GM12891 (cell line): ENCODE measurements around the gene NPR2.

ENCODE experiments used
- DNase-seq: peaks from one replicate; pipeline ENCODE4 v3.0.0; 2011; ENCODE audit warnings: low spot score; ENCODE audit not compliant: insufficient read length
- FAIRE-seq: peaks from 2 replicates; lab custom pipeline; 2011; peaks lifted over from hg19 to GRCh38; lab: Jason Lieb, UNC
- PAX5 ChIP-seq: IDR thresholded peaks from 2 replicates; pipeline ENCODE4 v1.6.1; 2011; ENCODE audit warnings: low read length, moderate library complexity, mild to moderate bottlenecking; ENCODE audit not compliant: insufficient read depth, severe bottlenecking
- POLR2A ChIP-seq: IDR thresholded peaks from 2 replicates; pipeline ENCODE4 v1.6.1; 2011; ENCODE audit warnings: low read depth, low read length, control low read depth
- POLR2AphosphoS5 ChIP-seq: IDR thresholded peaks from 2 replicates; pipeline ENCODE4 v1.6.1; 2011; ENCODE audit warnings: low read depth, low read length, control low read depth
- POU2F2 ChIP-seq: IDR thresholded peaks from 2 replicates; pipeline ENCODE4 v1.6.1; 2011; ENCODE audit warnings: low read depth, mild to moderate bottlenecking, control low read depth, low read length, moderate library complexity
- SPI1 ChIP-seq: IDR thresholded peaks from 2 replicates; pipeline ENCODE4 v1.6.1; 2011; ENCODE audit warnings: low read depth, low read length, control low read depth
- TAF1 ChIP-seq: IDR thresholded peaks from 2 replicates; pipeline ENCODE4 v1.6.1; 2011; ENCODE audit warnings: low read depth, low read length, control low read depth

The NPR2 gene

DNA sequence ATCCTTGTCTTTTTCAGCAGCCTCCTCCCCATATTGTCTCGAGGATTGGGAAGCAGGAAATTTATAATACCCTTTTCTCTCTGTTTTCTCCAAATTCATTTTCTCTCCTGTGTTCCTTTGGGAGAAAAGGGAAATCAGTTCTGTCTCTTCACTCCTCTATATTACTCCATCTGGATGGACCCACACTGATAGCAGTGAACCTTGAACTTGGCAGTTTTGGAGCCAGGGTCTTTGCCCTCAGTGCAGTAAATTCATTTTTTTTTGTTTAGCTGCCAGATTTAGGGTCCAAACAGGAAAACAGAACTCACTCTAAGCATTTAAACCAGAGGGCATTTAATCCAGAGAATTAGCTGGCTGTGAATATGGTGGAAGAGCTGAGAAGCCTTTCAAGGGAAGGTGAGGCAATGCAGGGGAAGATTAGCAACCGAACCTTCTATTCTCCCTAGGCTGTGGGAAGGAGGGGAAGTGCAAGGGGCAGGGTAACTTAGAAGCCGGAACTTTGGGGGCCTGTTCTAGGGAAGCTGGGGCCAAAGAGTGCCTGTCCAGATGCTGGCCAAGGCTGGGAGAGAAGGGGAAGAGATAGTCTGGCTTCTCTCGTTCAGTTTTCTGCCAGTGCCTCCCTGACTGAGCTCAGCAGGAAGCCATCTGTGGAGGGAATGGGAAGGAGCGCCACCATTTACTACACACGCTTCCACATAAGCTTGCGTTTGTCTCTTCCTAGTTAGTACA is 16.3 kb upstream of the NPR2 start:
- DNase-seq (no peak), FAIRE-seq (no peak)
- no peak for TF ChIP-seq POLR2AphosphoS5
- TF ChIP-seq TAF1: no peak
- TF ChIP-seq POU2F2: no peak
- TF ChIP-seq SPI1: no peak
- TF ChIP-seq POLR2A: no peak
- no peak for TF ChIP-seq PAX5

DNA sequence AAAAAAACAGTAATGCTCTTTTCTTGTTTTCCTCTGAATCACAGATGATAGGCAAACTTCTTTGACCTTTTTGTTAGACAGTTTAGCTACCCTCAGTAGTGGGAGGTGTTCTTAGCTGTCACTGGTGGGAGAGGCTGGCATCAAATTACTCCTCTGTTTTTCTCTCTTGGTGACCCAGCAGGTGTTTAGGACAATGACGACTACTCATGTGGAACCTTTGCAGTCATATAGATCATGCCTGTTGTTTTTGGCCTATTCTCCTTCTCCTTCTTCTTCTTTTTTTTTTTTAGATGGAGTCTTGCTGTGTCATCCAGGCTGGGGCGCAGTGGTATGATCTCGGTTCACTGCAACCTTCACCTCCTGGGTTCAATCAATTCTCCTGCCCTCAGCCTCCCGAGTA is 15.4 kb upstream of the NPR2 start:
- FAIRE-seq: no peak
- TF ChIP-seq POLR2A: no peak
- TF ChIP-seq PAX5: peak; percentile 62
- no peak for TF ChIP-seq TAF1
- TF ChIP-seq POLR2AphosphoS5: no peak
- no peak for TF ChIP-seq POU2F2
- DNase-seq: no peak

DNA sequence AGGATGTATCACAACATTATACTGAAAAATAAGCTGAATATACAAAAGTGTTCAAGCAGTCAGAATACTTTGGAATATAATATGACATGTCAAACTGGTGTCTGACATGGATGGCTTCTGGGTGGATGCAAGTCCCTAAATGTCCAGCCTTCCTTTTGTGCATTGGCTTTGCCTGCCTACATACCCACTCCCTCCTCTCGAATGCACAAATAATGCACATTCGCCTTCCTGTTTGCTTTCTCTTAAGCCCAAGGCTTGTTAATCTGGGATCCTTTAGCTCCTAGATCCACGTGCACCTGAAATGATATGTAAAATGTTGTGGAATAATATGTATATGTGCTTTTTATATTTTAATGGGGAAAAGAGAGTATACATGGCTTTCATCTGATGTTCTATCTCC is 12.9 kb upstream of the NPR2 start:
- TF ChIP-seq PAX5 (no peak), SPI1 (no peak), POLR2AphosphoS5 (no peak), TAF1 (no peak), POLR2A (no peak), POU2F2 (no peak)
- DNase-seq (no peak), FAIRE-seq (no peak)

DNA sequence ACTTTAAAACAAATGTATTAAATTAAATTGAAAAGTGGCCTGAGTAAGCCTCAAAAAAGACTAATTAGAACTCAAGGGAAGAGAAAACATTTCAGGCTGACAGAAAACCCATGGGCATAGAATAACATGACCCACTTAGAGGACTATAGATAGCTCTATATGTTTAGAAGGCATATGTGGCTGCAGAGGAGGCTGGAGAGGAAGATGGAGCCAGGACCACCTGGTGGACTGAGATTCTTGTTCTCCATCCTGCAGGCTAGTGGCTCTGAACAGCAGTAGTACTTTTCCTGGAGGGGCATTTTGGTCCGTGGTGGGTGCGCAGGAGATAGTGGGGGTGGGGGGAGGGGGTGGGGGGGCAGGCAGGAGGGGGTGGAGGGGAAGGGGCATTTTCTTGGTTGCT is 10.3 kb upstream of the NPR2 start:
- DNase-seq: no peak
- TF ChIP-seq POLR2A (no peak), PAX5 (no peak), TAF1 (no peak), POU2F2 (no peak), SPI1 (no peak)
- no peak for FAIRE-seq

DNA sequence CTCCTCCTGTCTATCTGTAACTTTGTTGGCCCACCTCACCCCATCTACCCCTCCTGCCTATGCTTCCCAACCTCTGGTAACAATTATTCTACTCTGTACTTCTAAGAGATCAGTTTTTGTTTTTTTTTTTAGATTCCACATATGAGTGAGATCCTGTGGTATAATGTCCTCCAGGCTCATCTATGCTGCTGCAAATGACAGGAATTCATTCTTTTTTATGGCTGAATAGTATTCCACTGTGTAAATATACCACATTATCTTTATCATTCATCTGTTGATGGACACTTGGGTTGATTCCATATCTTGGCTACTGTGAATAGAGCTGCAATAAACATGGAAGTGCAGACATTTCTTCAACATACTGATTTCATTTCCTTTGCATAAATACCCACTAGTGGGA is 8.0 kb upstream of the NPR2 start:
- DNase-seq (no peak), FAIRE-seq (no peak)
- TF ChIP-seq SPI1: no peak
- no peak for TF ChIP-seq POU2F2
- no peak for TF ChIP-seq PAX5
- TF ChIP-seq POLR2A: no peak

DNA sequence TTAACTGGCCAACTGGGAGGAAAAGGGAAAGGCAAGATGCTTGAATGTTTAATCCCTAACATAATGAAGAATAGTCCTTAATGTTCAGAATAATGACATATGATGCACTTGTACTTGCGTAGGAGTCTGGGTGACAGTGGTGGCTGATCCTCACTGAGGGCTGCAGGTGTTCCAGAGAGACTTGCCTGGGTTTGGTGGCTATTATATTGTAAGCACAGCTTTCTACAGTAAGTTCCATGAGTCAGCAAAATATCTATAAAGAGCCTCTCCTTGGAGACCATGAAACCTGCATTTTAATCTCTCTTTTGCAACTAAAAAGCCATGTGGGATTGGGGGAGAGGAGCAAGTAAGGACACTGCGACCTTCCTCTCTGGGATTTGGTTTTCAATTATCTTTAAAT is 1.9 kb upstream of the NPR2 start:
- FAIRE-seq (no peak), DNase-seq (no peak)
- TF ChIP-seq POLR2A (no peak), TAF1 (no peak), PAX5 (no peak), POU2F2 (no peak), SPI1 (no peak), POLR2AphosphoS5 (no peak)

DNA sequence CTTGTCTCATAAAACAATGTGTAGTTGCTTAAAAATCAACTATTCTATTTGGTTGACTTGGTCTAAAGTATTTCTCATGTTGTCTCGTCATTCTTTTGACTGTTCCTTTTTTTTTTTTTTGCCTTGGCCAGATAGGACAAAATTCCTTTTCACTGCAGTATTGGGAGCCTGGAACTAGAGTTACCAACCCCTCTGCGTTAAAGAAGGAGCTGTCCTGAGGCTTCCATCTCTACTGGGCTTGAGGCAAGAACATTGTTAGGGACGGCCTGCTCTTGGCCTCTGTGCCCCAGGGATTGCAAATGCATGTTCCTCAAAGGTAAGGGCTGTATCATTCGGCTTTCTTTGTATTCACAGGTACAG is 1.4 kb upstream of the NPR2 start:
- DNase-seq: no peak
- no peak for TF ChIP-seq POU2F2
- TF ChIP-seq PAX5: no peak
- TF ChIP-seq POLR2A: no peak
- no peak for TF ChIP-seq SPI1
- TF ChIP-seq TAF1: no peak
- TF ChIP-seq POLR2AphosphoS5: no peak
- FAIRE-seq: no peak

DNA sequence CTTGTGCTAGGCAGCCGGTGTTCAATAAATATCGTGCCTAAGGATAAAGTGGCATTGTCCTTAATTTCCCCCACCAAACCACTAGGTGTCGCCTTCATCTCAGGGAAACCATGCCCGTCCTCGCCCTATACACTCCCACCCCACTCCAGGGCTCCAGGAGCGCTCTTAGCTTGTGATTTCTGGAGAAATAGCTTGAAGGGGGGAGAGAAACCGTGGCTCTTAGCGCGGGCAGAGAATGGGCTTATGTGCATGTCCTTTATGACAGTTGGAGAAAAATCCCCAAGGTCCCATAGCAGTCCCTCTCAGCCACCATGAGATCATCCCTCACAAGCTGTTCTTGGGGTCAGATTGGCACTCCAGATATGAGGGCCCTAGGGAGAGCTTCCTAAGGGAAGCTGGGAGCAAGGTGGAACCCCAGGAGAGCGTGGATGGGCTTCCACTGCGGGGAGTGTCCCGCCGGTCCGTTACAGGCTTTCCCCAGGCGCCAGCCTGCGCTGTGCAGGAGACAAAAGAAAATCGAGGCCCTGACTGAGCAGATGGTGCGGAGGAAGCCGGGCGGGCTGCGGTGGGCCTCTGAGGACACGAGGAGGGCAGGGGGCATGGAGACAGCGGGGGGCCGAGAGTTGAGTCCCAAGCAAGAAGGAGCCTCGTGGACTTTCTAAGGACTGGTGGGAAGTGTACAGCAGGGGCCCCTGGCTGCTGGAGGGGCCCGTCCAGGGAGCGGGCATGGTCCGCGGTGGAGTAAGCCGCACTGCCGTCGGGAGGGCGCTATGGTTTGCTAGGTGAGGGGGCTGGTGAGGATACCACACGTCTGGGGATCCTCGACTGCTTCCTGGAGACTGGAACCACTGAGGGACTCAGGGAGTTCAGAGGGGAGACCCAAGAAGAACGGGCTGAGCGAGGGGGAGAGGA is 750 bp upstream of the NPR2 start:
- DNase-seq (peak; percentile 72), FAIRE-seq (peak; percentile 94)
- TF ChIP-seq POLR2AphosphoS5 (no peak), TAF1 (no peak), POU2F2 (no peak), SPI1 (no peak)

DNA sequence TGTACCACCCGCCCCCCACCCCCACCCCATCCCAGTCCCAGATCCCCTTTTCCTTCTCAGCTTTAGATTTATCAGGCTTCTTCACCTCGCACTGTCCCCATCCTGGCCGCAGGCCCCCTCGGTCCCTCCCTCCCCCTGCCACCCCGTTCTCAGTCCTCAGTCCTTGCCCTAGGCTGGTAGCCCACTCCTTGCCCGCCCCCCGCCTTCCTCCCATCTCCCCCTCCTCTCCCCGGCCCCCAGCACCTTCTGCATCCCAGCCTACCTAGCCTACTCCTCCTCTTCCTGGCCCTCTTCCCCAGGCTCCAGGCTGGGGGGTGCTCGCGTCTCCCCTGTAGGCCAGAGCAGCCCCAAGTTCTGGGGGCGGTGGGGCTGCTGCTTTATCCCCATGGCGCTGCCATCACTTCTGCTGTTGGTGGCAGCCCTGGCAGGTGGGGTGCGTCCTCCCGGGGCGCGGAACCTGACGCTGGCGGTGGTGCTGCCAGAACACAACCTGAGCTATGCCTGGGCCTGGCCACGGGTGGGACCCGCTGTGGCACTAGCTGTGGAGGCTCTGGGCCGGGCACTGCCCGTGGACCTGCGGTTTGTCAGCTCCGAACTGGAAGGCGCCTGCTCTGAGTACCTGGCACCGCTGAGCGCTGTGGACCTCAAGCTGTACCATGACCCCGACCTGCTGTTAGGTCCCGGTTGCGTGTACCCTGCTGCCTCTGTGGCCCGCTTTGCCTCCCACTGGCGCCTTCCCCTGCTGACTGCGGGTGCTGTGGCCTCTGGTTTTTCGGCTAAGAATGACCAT is 828 bp downstream of the NPR2 start:
- DNase-seq: no peak
- no peak for FAIRE-seq
- no peak for TF ChIP-seq POLR2A
- no peak for TF ChIP-seq POU2F2
- no peak for TF ChIP-seq SPI1
- TF ChIP-seq PAX5: no peak
- TF ChIP-seq TAF1: no peak
